Activated naive CD4-positive, alpha-beta T cell treated with anti-CD3 and anti-CD28 coated beads, Interleukin-2, amount 50 U/mL, for 24 hours (primary cell): ENCODE measurements around the gene TIAM2.

ENCODE experiments used
- H3K27ac Mint-ChIP-seq: one replicate; pipeline ENCODE4 v1.8.0; 2021; ENCODE audit warnings: mild to moderate bottlenecking, mixed read lengths
- H3K27me3 Mint-ChIP-seq: one replicate; pipeline ENCODE4 v1.8.0; 2021; ENCODE audit warnings: mixed read lengths
- H3K36me3 Mint-ChIP-seq: one replicate; pipeline ENCODE4 v1.8.0; 2021; ENCODE audit warnings: mixed read lengths
- H3K4me1 Mint-ChIP-seq: one replicate; pipeline ENCODE4 v1.8.0; 2021; ENCODE audit warnings: mixed read lengths
- H3K4me3 Mint-ChIP-seq: one replicate; pipeline ENCODE4 v1.8.0; 2021; ENCODE audit warnings: mild to moderate bottlenecking, mixed read lengths
- H3K9me3 Mint-ChIP-seq: one replicate; pipeline ENCODE4 v1.8.0; 2021; ENCODE audit warnings: mixed read lengths

The TIAM2 gene

GRCh38 chr6:155132617-155133016 lies 137.5 kb downstream of the TIAM2 start:
- Mint-ChIP-seq H3K27ac (no peak overlapping the region), H3K4me3 (no peak overlapping the region), H3K9me3 (no peaks in the 10 kb centered on the region)

GRCh38 chr6:155141002-155141401 lies 145.9 kb downstream of the TIAM2 start:
- no peak overlapping the region for H3K27ac Mint-ChIP-seq
- no peak overlapping the region for H3K4me3 Mint-ChIP-seq
- H3K4me1 Mint-ChIP-seq, result peaks cover 34% of the 10 kb centered on the region
- peaks cover 11% of the 10 kb centered on the region for H3K36me3 Mint-ChIP-seq
- no peaks in the 10 kb centered on the region for H3K27me3 Mint-ChIP-seq
- peaks cover 6% of the 10 kb centered on the region for H3K9me3 Mint-ChIP-seq

More at GRCh38 chr6:155132617-155133016, 137.5 kb downstream of the TIAM2 start:
- H3K4me1 Mint-ChIP-seq, result peaks cover 11% of the 10 kb centered on the region
- peaks cover 5% of the 10 kb centered on the region for H3K36me3 Mint-ChIP-seq
- no peaks in the 10 kb centered on the region for H3K27me3 Mint-ChIP-seq

DNA sequence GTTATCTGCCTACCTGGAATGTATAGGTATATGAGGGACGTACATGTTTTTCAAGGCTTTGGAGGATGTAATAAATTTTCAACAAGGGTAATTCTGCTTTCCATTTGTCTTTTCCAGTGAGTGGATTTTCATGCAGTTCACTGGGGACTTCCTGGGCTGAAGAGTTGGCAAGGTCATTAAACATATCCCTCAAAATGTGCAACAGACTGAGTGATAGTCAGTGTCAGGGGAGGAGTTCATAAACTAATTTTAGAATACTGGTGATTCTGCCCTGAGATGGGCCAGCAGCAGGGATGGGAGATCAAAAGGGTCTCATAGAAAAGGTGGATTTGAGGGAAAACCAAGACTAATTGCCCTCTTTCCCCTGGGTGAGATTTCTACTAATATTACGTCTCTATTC lies 146.4 kb downstream of the TIAM2 start:
- H3K4me1 Mint-ChIP-seq, result peaks cover 34% of the 10 kb centered on the region
- no peak overlapping the region for H3K4me3 Mint-ChIP-seq
- no peak overlapping the region for H3K27ac Mint-ChIP-seq
- H3K27me3 Mint-ChIP-seq, result no peaks in the 10 kb centered on the region
- peaks cover 11% of the 10 kb centered on the region for H3K36me3 Mint-ChIP-seq
- peaks cover 6% of the 10 kb centered on the region for H3K9me3 Mint-ChIP-seq

- Mint-ChIP-seq H3K27me3 (no peaks in the 10 kb centered on the region), H3K4me3 (peak overlapping the region; percentile 85), H3K9me3 (peaks cover 6% of the 10 kb centered on the region), H3K36me3 (peaks cover 11% of the 10 kb centered on the region), H3K4me1 (peaks cover 34% of the 10 kb centered on the region), H3K27ac (peak overlapping the region; percentile 92)
Measured at GRCh38 chr6:155142168-155143028, 147.3 kb downstream of the TIAM2 start.

GRCh38 chr6:155143029-155143577 lies 148.0 kb downstream of the TIAM2 start:
- Mint-ChIP-seq H3K36me3 (peaks cover 11% of the 10 kb centered on the region), H3K27ac (peak overlapping the region; percentile 92), H3K4me1 (peaks cover 35% of the 10 kb centered on the region), H3K4me3 (peak overlapping the region; percentile 85), H3K9me3 (peaks cover 6% of the 10 kb centered on the region), H3K27me3 (no peaks in the 10 kb centered on the region)

DNA sequence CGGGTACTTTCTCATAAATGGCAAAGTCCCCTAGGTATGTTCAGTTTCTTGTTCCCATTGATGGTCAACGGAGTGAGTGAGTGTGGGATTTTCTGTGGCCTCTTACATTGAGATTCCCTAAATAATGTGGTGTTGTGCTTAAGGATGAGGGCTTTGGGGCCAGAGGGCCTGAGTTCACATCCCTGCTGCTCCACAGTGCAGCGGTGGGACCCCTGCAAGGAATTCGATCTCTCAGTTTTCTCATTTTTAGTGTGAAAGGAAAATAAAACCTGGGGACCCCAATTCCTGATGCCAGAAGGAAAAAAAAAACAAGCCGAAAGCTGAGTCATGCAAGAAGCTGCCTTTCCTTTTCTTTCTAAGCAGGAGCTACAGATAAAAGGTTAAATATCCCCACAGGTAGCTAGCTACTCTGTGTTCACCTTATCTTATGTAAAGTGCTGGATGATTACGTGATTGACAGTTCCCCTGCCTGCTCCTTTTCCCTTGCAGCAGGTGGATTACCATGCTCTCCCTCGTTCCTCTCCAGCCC lies 148.5 kb downstream of the TIAM2 start:
- Mint-ChIP-seq H3K36me3 (peaks cover 11% of the 10 kb centered on the region), H3K27ac (peak overlapping the region; percentile 92), H3K9me3 (peaks cover 6% of the 10 kb centered on the region), H3K4me3 (peak overlapping the region; percentile 85), H3K27me3 (no peaks in the 10 kb centered on the region), H3K4me1 (peaks cover 39% of the 10 kb centered on the region)

DNA sequence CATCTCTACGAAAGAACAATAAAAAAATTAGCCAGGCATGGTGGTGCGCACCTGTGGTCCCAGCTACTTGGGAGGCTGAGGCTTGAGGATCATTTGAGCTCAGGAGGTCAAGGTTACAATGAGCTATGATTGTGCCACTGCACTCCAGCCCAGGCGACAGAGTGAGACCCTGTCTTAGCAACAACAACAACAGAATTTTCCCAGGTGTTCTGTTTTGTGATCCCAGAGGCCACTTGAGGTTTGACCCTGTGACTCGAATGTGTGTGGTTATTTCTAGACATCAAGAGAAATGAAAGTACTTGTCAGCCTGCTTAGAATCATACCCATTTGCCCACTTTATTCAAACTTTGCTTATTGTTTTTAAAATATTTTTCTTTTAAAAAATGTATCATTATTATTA lies 151.1 kb downstream of the TIAM2 start:
- H3K27me3 Mint-ChIP-seq, result no peaks in the 10 kb centered on the region
- no peak overlapping the region for H3K27ac Mint-ChIP-seq
- H3K36me3 Mint-ChIP-seq, result peaks cover 7% of the 10 kb centered on the region
- H3K4me3 Mint-ChIP-seq, result no peak overlapping the region
- H3K9me3 Mint-ChIP-seq, result peaks cover 6% of the 10 kb centered on the region
- H3K4me1 Mint-ChIP-seq, result peaks cover 48% of the 10 kb centered on the region

DNA sequence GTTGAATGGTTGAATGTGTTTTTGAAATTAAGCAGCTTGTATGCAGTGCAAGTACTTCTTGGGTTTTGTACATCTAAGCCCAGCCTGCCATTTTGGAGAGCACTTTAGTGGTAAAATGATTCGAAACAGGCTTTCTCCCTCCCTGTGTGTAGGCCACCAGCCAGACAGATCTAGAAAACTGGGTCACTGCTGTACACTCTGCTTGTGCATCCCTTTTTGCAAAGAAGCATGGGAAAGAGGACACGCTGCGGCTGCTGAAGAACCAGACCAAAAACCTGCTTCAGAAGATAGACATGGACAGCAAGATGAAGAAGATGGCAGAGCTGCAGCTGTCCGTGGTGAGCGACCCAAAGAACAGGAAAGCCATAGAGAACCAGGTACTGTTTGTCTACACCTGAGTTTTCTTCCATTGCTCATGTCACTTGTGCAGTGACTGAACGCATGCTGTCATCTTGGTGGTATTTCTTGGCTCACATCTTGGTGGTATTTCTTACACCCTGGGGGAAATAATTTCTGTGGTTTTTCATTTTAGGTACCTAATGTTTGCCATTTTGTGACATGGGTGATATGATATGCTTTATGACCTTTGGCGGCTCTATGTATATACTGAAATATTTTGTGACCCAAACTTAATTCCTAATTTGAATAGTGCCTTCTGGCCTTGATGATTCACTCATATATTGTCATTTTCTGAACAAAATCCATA lies 153.0 kb downstream of the TIAM2 start:
- Mint-ChIP-seq H3K27ac (no peak overlapping the region), H3K36me3 (peaks cover 4% of the 10 kb centered on the region), H3K9me3 (peaks cover 6% of the 10 kb centered on the region), H3K27me3 (no peaks in the 10 kb centered on the region), H3K4me3 (no peak overlapping the region), H3K4me1 (peaks cover 34% of the 10 kb centered on the region)

DNA sequence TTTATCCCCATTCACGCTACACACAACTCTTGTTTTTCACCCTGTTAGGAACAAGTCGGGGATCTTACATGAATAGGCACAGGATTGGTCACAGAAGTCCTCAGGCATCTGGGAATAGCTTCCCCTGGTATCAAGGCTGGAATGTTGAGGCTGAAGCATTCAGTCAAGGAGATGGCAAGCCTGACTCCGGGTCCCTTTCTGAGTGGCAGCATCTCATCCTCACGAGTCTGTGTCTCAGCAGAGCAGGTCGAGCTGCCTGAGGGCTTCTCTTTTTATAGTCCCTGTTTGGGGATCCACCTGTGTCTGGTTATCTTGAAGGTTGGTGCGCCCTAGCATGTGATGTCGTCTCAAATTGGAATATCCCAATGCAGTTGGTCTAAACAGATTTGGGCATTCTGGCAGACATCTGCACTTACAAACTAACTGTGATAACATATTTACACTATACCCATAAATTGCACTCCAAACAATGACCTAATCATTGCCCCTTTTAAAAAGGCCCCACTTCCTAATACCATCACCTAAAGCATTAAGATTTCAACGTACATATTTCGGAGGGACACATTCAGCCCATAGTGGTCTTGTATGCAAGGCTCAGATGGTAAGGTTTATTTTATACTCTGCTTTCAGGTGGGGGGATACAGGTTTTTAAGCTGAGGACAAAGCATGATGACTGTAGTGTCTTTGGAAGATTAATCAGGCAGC lies 156.0 kb downstream of the TIAM2 start:
- H3K36me3 Mint-ChIP-seq, result no peaks in the 10 kb centered on the region
- no peak overlapping the region for H3K4me3 Mint-ChIP-seq
- H3K9me3 Mint-ChIP-seq, result no peaks in the 10 kb centered on the region
- H3K27ac Mint-ChIP-seq, result peak overlapping the region; percentile 8
- H3K27me3 Mint-ChIP-seq, result no peaks in the 10 kb centered on the region
- H3K4me1 Mint-ChIP-seq, result peaks cover 47% of the 10 kb centered on the region

GRCh38 chr6:155152211-155153076 lies 157.3 kb downstream of the TIAM2 start:
- H3K4me1 Mint-ChIP-seq, result peaks cover 58% of the 10 kb centered on the region
- no peaks in the 10 kb centered on the region for H3K9me3 Mint-ChIP-seq
- no peak overlapping the region for H3K27ac Mint-ChIP-seq
- no peaks in the 10 kb centered on the region for H3K27me3 Mint-ChIP-seq
- no peak overlapping the region for H3K4me3 Mint-ChIP-seq
- H3K36me3 Mint-ChIP-seq, result no peaks in the 10 kb centered on the region

DNA sequence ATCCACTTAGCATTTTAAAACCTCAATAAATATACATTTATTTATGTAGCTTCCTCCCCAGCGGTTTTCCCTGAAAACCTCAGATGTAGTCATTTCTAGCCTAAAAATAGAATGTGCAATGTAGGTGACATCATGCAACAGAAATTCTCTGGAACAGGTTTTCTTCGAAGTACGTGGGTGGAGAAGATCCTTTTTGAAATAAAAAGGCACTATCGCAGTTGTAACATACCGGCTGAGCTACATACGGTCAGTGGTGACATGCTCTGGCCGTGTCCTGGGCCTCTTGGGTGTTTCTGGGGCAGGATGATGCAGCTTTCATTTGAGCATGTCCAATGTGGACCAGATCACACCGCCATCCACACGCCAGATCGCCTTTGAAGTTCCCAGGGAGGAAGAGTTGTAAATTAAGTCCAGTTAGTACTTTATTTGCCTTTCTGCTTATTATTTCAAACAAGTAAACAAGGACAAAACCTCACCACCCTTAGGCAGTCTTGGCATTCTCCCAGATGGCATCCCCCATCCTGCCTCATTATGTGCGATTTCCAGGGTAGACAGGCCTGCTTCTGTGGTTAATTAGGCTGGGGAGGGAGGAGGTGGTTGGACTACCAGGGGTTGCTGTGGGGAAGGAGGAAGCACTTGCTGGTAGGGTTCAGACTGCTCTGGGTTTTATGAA lies 159.2 kb downstream of the TIAM2 start:
- no peaks in the 10 kb centered on the region for H3K27me3 Mint-ChIP-seq
- no peaks in the 10 kb centered on the region for H3K9me3 Mint-ChIP-seq
- H3K4me1 Mint-ChIP-seq, result peaks cover 72% of the 10 kb centered on the region
- peak overlapping the region; percentile 43 for H3K4me3 Mint-ChIP-seq
- peak overlapping the region; percentile 86 for H3K27ac Mint-ChIP-seq
- H3K36me3 Mint-ChIP-seq, result no peaks in the 10 kb centered on the region

GRCh38 chr6:155155787-155156447 lies 160.8 kb downstream of the TIAM2 start:
- H3K27me3 Mint-ChIP-seq, result no peaks in the 10 kb centered on the region
- H3K4me3 Mint-ChIP-seq, result no peak overlapping the region
- peaks cover 68% of the 10 kb centered on the region for H3K4me1 Mint-ChIP-seq
- peak overlapping the region; percentile 89 for H3K27ac Mint-ChIP-seq
- H3K36me3 Mint-ChIP-seq, result no peaks in the 10 kb centered on the region
- H3K9me3 Mint-ChIP-seq, result no peaks in the 10 kb centered on the region

DNA sequence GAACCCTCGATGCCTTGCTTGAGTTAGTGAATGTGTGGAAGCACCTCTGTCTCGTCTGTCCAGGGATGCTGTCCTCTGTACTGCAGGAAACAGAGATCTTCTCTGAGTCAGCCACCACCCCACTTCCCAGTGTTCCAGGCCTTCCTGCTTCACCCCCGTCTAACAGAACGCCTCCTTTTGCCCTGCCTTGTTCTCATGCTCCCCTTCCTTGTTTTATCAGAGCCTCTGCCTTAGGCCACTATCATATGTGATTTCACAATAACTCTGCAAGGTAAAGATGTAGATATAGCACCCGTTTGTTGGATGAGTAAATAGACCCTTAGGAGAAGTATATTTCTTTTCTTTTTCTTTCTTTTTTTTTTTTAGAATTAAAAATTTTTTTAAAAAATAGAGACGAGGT lies 162.0 kb downstream of the TIAM2 start:
- peaks cover 68% of the 10 kb centered on the region for H3K4me1 Mint-ChIP-seq
- no peak overlapping the region for H3K4me3 Mint-ChIP-seq
- H3K36me3 Mint-ChIP-seq, result no peaks in the 10 kb centered on the region
- H3K27ac Mint-ChIP-seq, result peak overlapping the region; percentile 88
- peaks cover 2% of the 10 kb centered on the region for H3K9me3 Mint-ChIP-seq
- H3K27me3 Mint-ChIP-seq, result no peaks in the 10 kb centered on the region
